ENCODE results near the gene LYPD6. TPM values are rescaled to one million over a fixed set of nuclear protein-coding genes. Genes with fewer than 3 reads are reported as not detected.

LYPD6 gene
- total and polyA plus RNA-seq, 2 experiments from 2014 or later: 4.9 to 12.4 TPM

DNA sequence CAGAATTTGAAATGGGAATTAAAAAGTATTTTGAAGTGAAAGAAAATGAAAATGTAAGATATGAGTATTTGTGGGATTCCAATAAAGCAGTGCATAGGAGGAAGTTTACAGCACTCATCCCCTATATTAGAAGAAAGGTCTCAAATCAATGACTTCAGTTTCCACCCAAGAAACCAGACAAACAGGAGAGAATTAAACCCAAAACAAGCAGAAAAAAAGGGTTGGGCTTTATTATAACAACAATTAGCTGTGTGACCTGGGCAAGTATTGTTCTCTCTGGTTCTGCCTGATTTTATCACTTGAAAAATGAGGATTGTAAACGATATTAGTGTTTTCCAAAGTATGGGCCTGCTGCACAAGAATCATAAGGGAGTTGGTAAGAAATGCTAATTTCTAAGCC, 18.3 kb upstream of the LYPD6 start:
- H3K4me2 ChIP-seq: no peak overlapping the region
- no peak overlapping the region for H3K27ac ChIP-seq (ENCODE audit: low read depth)
- Mint-ChIP-seq H3K4me1 (peaks cover 26% of the 10 kb centered on the region), H3K9me3 (no peaks in the 10 kb centered on the region), H3K36me3 (ENCODE audit: low read depth) (no peaks in the 10 kb centered on the region), H3K27ac (no peak overlapping the region), H3K4me3 (no peak overlapping the region), H3K27me3 (ENCODE audit: insufficient read depth, low read depth, poor library complexity) (no peaks in the 10 kb centered on the region)
- H3K36me3 ChIP-seq (ENCODE audit: insufficient read depth): no peaks in the 10 kb centered on the region
- DNase-seq (ENCODE audit: low spot score) (no peak), ATAC-seq (no peak)
- no peaks in the 10 kb centered on the region for H3K9me2 ChIP-seq (ENCODE audit: insufficient read depth)
- H3K79me2 ChIP-seq (replicated peaks; ENCODE audit: insufficient read depth): no peaks in the 10 kb centered on the region
- TF ChIP-seq, protein P1, sequence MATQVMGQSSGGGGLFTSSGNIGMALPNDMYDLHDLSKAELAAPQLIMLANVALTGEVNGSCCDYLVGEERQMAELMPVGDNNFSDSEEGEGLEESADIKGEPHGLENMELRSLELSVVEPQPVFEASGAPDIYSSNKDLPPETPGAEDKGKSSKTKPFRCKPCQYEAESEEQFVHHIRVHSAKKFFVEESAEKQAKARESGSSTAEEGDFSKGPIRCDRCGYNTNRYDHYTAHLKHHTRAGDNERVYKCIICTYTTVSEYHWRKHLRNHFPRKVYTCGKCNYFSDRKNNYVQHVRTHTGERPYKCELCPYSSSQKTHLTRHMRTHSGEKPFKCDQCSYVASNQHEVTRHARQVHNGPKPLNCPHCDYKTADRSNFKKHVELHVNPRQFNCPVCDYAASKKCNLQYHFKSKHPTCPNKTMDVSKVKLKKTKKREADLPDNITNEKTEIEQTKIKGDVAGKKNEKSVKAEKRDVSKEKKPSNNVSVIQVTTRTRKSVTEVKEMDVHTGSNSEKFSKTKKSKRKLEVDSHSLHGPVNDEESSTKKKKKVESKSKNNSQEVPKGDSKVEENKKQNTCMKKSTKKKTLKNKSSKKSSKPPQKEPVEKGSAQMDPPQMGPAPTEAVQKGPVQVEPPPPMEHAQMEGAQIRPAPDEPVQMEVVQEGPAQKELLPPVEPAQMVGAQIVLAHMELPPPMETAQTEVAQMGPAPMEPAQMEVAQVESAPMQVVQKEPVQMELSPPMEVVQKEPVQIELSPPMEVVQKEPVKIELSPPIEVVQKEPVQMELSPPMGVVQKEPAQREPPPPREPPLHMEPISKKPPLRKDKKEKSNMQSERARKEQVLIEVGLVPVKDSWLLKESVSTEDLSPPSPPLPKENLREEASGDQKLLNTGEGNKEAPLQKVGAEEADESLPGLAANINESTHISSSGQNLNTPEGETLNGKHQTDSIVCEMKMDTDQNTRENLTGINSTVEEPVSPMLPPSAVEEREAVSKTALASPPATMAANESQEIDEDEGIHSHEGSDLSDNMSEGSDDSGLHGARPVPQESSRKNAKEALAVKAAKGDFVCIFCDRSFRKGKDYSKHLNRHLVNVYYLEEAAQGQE (IDR thresholded peaks at IDR 0.05; ENCODE audit: unreplicated experiment): no peak
- TF ChIP-seq STAT1 (IDR thresholded peaks at IDR 0.05; ENCODE audit: unreplicated experiment) (no peak), EZH2 (IDR thresholded peaks at IDR 0.05; ENCODE audit: low read depth, unreplicated experiment) (no peak), ZNF114 (CRISPR knock-in tag; IDR thresholded peaks at IDR 0.05) (no peak), POLR2AphosphoS5 (IDR thresholded peaks at IDR 0.05; ENCODE audit: low read depth) (no peak), EZH2phosphoT487 (IDR thresholded peaks at IDR 0.05; ENCODE audit: unreplicated experiment) (no peak), ZNF331 (CRISPR knock-in tag; IDR thresholded peaks at IDR 0.05; ENCODE audit: low read depth) (no peak), NANOG (IDR thresholded peaks at IDR 0.05; ENCODE audit: borderline replicate concordance) (no peak), CREB1 (CRISPR knock-in tag; IDR thresholded peaks at IDR 0.05; ENCODE audit: low read depth) (no peak), JUNB (IDR thresholded peaks at IDR 0.05; ENCODE audit: unreplicated experiment) (no peak)
- TF ChIP-seq, protein P2, sequence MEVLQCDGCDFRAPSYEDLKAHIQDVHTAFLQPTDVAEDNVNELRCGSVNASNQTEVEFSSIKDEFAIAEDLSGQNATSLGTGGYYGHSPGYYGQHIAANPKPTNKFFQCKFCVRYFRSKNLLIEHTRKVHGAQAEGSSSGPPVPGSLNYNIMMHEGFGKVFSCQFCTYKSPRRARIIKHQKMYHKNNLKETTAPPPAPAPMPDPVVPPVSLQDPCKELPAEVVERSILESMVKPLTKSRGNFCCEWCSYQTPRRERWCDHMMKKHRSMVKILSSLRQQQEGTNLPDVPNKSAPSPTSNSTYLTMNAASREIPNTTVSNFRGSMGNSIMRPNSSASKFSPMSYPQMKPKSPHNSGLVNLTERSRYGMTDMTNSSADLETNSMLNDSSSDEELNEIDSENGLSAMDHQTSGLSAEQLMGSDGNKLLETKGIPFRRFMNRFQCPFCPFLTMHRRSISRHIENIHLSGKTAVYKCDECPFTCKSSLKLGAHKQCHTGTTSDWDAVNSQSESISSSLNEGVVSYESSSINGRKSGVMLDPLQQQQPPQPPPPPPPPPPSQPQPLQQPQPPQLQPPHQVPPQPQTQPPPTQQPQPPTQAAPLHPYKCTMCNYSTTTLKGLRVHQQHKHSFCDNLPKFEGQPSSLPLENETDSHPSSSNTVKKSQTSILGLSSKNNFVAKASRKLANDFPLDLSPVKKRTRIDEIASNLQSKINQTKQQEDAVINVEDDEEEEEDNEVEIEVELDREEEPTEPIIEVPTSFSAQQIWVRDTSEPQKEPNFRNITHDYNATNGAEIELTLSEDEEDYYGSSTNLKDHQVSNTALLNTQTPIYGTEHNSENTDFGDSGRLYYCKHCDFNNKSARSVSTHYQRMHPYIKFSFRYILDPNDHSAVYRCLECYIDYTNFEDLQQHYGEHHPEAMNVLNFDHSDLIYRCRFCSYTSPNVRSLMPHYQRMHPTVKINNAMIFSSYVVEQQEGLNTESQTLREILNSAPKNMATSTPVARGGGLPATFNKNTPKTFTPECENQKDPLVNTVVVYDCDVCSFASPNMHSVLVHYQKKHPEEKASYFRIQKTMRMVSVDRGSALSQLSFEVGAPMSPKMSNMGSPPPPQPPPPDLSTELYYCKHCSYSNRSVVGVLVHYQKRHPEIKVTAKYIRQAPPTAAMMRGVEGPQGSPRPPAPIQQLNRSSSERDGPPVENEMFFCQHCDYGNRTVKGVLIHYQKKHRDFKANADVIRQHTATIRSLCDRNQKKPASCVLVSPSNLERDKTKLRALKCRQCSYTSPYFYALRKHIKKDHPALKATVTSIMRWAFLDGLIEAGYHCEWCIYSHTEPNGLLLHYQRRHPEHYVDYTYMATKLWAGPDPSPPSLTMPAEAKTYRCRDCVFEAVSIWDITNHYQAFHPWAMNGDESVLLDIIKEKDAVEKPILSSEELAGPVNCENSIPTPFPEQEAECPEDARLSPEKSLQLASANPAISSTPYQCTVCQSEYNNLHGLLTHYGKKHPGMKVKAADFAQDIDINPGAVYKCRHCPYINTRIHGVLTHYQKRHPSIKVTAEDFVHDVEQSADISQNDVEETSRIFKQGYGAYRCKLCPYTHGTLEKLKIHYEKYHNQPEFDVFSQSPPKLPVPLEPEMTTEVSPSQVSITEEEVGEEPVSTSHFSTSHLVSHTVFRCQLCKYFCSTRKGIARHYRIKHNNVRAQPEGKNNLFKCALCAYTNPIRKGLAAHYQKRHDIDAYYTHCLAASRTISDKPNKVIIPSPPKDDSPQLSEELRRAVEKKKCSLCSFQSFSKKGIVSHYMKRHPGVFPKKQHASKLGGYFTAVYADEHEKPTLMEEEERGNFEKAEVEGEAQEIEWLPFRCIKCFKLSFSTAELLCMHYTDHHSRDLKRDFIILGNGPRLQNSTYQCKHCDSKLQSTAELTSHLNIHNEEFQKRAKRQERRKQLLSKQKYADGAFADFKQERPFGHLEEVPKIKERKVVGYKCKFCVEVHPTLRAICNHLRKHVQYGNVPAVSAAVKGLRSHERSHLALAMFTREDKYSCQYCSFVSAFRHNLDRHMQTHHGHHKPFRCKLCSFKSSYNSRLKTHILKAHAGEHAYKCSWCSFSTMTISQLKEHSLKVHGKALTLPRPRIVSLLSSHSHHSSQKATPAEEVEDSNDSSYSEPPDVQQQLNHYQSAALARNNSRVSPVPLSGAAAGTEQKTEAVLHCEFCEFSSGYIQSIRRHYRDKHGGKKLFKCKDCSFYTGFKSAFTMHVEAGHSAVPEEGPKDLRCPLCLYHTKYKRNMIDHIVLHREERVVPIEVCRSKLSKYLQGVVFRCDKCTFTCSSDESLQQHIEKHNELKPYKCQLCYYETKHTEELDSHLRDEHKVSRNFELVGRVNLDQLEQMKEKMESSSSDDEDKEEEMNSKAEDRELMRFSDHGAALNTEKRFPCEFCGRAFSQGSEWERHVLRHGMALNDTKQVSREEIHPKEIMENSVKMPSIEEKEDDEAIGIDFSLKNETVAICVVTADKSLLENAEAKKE (CRISPR knock-in tag; IDR thresholded peaks at IDR 0.05): no peak
- TF ChIP-seq, protein P3, sequence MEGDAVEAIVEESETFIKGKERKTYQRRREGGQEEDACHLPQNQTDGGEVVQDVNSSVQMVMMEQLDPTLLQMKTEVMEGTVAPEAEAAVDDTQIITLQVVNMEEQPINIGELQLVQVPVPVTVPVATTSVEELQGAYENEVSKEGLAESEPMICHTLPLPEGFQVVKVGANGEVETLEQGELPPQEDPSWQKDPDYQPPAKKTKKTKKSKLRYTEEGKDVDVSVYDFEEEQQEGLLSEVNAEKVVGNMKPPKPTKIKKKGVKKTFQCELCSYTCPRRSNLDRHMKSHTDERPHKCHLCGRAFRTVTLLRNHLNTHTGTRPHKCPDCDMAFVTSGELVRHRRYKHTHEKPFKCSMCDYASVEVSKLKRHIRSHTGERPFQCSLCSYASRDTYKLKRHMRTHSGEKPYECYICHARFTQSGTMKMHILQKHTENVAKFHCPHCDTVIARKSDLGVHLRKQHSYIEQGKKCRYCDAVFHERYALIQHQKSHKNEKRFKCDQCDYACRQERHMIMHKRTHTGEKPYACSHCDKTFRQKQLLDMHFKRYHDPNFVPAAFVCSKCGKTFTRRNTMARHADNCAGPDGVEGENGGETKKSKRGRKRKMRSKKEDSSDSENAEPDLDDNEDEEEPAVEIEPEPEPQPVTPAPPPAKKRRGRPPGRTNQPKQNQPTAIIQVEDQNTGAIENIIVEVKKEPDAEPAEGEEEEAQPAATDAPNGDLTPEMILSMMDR (conservative IDR thresholded peaks at IDR 0.05; ENCODE audit: low read depth in 2 of 2): no peak
- no peak overlapping the region for H3K4me3 ChIP-seq
- H4K20me1 ChIP-seq (replicated peaks; ENCODE audit: insufficient read depth): no peaks in the 10 kb centered on the region
- no peaks in the 10 kb centered on the region for H3K27me3 ChIP-seq (ENCODE audit: insufficient read depth)
- H3K4me1 ChIP-seq (ENCODE audit: insufficient read depth): peaks cover 22% of the 10 kb centered on the region
- H2AFZ ChIP-seq: no peak overlapping the region
- H3F3A ChIP-seq (replicated peaks; ENCODE audit: low read depth): no peaks in the 10 kb centered on the region

Data from GM23338 (cell line).